HG02623 (cell line): ENCODE results near the gene SLC16A4.

ENCODE experiments used
- ATAC-seq: cut with Tn5 transposase; IDR thresholded peaks from one replicate; pipeline ENCODE4 v1.9.1; 2021; ENCODE audit warnings: moderate library complexity; ENCODE audit not compliant: unreplicated experiment

The SLC16A4 gene

DNA sequence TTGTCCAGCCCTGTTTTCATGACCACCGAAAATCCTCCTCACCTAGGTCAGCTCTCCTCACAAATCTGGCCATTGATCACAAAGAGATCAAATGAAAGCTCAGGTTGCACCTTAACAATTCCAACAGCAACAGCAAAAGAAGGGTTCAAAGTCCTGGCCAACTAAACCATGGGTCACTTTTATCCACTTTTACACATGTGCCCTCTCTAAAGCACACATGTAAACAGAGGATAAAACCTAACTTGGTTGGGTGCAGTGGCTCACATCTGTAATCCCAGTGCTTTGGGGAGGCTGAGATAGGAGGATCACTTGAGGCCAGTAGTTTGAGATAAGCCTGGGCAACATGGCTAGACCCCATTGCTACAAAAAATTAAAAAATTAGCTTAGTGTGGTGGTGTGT, 55.6 kb downstream of the SLC16A4 start:
- no peak for ATAC-seq

DNA sequence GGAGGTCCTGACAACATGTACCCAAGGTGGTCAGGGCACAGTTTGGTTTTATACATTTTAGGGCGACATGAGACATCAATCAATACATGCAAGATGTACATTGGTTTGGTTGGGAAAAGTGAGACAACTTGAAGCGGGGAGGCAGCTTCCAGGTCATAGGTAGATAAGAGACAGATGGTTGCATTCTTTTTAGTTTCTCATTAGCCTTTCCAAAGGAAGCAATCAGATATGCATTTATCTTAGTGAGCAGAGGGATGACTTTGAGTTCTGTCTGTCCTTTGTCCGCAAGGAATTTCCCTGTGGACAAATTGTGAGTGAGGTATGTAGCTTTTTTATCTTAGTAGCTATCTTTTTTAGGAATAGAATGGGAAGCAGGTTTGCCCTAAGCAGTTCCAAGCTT, 62.1 kb downstream of the SLC16A4 start:
- no peak for ATAC-seq

DNA sequence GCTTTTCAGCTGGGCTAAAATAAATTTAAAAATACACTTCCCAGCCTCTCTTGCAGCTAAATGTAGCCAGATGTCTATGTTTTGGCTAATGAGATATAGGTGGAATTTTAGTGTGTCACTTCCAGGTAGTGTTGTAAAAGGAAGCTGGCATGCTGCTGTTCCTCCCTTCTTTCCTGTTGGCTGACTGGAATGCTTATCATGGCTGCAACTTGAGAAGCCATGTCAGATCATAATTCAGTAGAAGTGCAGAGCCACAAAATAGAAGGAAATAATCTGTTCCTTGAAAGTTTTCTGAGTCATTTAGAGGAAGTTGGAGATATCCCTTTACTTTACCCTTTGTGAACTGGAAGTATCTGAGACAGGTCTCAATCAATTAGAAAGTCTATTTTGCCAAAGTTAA, 62.6 kb downstream of the SLC16A4 start:
- ATAC-seq = no peak

DNA sequence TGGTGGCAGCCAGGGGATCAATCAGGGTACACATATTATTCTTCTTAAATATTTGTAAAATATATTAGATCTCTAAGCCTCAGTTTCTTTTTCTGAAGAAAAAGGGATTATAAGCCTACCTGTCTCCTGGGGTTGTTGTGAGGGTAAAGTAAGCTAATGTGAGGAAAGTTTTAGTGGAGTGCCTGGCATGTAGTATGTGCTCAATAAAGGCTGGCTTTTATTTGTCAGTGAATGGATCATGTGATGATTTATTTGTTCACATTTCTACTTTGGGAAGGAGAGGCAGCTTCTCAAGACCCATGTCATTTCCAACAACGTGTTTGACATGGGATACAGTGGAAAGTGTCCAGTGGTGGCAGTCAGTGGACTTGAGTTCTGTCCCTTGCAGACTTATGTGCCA, 64.0 kb downstream of the SLC16A4 start:
- ATAC-seq = no peak

DNA sequence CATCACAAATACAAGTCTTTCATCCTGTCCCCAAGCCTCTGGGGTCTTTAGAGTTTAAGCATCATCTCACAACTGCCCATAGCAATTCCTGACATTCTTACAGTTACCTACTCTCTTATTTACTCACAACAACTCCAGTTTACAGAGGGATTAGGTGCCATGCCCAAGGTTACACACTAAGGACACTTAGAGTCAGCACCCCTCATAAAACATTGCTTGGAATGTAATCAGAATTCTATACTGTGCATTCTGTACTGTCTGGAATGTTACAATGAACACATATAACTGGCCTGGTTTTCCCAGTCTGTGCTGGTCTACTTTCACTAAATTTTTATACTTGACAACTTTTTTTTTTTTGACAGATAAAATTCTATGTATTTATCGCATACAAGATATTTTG, 66.2 kb downstream of the SLC16A4 start:
- no peak for ATAC-seq

DNA sequence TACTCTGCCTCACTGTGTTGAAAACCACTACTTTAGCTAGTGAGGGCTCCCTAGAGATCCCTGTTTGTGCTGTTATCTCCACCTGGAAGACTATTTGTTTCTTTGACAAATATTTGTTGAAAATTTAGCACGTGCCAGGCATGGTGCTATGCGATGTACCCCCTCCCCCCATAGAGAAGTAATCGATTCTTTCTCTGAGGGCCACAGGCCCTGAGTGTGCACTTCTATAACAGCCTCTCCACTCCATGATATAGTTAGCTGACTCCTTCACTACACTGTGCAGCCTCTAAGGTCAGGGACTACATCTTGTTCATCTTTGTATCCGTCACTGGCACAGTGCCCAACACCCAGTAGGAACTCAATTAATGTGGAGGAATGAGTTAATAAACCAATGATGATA, 69.0 kb downstream of the SLC16A4 start:
- ATAC-seq = no peak

DNA sequence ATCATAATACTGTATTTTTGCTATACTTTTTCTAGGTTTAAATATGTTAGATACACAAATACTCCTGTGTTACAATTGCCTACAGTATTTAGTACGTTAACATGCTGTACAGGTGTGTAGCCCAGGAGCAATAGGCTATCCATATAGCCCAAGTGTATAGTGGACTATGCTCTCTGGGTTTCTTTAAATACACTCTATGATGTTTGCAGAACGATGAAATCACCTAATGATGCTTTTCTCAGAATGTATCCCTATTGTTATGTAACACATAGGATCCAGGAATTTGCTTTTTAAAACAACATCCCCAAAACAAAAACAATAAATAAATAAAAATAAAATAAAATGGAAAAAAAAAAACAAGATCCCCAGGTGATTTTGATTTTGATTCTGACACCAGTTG, 69.8 kb downstream of the SLC16A4 start:
- ATAC-seq = no peak

DNA sequence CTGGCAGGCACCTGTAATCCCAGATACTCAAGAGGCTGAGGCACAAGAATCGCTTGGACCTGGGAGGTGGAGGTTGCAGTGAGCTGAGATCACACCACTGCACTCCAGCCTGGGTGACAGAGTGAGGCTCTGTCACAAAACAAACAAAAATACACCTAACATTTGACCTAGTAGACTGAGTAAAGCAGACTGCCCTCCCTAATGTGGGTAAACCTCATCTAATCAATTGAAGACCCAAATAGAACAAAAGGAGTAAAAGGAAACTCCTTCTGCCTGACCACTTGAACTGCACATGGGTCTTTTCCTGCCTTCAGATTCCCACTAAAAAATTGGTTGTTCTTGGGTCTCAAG, 70.7 kb downstream of the SLC16A4 start:
- no peak for ATAC-seq

DNA sequence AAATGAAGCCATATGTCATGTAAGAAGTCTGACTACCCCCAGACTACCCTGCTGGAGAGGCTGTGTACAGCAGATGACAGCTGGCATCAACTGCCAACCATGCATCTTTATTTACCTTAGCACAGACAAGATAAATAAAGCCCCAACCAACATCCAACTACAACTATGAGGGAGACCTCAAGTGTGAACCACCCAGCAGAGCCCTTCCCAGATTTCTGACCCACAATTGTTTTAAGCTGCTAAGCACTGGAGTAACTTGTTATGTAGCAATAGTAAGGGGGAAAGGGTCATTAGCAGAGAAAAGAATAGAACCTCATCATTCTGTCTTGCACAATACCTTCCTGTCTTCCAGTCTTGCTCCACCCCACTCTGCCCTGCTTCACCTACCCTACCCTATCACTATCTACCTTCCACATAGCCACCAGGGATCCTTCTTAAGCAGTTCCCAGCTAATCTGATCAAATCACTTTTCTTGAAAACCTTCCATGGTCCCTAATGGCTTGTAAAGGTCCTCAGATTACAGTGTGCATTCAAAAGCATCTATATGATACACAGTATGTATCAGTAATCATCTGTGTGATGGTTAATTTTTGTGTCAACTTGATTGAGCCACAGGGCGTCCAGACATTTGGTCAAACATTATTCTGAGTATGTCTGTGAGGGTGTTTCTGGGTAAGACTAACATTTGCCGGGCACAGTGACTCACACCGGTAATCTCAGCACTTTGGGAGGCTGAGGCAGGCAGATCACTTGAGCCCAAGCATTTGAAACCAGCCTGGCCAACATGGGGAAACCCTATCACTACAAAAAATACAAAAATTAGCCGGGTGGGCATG, 71.3 kb downstream of the SLC16A4 start:
- ATAC-seq = no peak

DNA sequence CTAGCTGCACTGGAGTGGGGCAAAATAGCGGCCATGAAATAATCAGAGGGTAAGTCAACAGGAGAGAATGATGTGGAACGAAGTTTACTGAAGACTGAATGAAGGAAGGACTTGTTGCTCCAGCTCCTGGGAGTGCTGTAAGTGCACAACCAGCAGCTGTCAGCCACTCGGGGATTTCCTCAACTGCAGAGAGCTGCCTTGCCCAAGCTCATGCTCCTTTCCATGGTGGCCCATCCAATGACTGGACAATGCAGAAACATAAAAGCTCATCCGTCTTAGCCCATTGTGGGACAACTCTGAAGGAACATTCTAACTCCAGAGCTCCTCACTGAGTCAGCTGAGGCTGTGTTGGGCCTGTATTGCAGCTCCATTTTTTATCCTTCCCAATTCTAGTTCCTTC, 72.8 kb downstream of the SLC16A4 start:
- ATAC-seq = no peak

DNA sequence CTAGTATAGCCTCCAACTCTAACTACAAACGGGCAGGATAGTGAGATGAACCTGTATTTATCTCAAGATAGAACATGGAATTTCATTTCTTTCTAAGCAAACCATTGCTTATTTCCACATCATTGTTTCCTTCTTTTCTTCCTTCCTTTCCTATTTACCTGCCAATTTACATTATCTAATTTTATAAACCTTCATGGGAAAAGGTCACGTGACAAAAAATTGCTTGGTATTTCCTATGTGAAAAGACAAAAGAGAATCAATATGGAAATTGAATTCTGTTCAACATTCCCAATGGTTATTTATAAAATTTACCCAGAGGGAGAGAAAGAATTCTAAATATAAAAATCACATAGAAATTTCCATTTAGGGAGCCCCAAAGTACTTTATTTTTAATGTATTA, 74.1 kb downstream of the SLC16A4 start:
- ATAC-seq = no peak
